Measurements from ENCODE around the gene OLA1. TPM values are rescaled to one million over a fixed set of nuclear protein-coding genes. Genes with fewer than 3 reads are reported as not detected.

OLA1 gene
- total and polyA plus RNA-seq, 9 of the 15 experiments (the other 6 are each of a cell fraction or from before 2014, with no cell fraction given) = 208 to 353 (median 225) TPM

DNA sequence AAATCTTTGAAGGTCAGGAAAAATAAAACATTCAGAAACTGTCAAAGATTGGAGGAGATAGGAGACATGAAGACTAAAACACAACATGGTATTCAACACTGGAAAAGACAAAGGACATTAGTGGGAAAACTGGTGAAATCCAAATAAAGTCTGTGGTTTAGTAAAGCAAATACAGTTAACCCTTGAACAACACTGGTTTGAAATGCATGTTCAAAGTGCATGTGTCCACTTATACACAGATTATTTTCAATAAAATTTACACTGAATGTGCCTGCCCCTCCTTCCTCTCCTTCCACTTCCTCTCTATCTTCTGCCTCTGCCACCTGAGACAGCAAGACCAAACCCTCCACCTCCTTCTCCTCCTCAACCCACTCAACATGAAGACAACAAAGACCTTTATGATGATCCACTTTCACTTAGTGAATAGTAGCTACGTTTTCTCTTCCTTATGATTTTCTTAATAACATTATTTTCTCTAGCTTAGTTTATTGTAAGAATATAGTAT, 14.5 kb downstream of the OLA1 start:
- CTCF ChIA-PET (ENCODE audit: low intra/inter-chr PET ratio) = no interaction called here
- H3K79me2 ChIP-seq (ENCODE audit: control insufficient read depth, insufficient read depth, low read length) = peaks cover 99% of the 10 kb centered on the region
- 57% methylated on average over 1 of the region's 1 CpG for WGBS (ENCODE audit: insufficient coverage, low coverage, missing lambda C conversion rate)
- no peak for DNase-seq (ENCODE audit: extremely low read depth in 1 of 4, low spot score in 3 of 4)
- FAIRE-seq = no peak
- H3K9me3 ChIP-seq (replicated peaks; ENCODE audit: control insufficient read depth, insufficient read depth, low read depth, low read length) = no peaks in the 10 kb centered on the region
- TF ChIP-seq ATF1 (CRISPR knock-in tag; IDR thresholded peaks at IDR 0.05) (no peak), ATF1 (tag; IDR thresholded peaks at IDR 0.05) (no peak), ZC3H11A (IDR thresholded peaks at IDR 0.05; ENCODE audit: low read depth, low read length) (no peak), SPI1 (IDR thresholded peaks at IDR 0.05; ENCODE audit: borderline replicate concordance, low read depth, low read length) (peak; percentile 63; the same call in 1 of the 2 replicates), POLR3G (IDR thresholded peaks at IDR 0.05; ENCODE audit: extremely low read depth, insufficient read length, insufficient replicate concordance) (no peak)
- TF ChIP-seq, protein P1, sequence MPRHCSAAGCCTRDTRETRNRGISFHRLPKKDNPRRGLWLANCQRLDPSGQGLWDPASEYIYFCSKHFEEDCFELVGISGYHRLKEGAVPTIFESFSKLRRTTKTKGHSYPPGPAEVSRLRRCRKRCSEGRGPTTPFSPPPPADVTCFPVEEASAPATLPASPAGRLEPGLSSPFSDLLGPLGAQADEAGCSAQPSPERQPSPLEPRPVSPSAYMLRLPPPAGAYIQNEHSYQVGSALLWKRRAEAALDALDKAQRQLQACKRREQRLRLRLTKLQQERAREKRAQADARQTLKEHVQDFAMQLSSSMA (CRISPR knock-in tag; IDR thresholded peaks at IDR 0.05) = no peak
- TF ChIP-seq, protein P2, sequence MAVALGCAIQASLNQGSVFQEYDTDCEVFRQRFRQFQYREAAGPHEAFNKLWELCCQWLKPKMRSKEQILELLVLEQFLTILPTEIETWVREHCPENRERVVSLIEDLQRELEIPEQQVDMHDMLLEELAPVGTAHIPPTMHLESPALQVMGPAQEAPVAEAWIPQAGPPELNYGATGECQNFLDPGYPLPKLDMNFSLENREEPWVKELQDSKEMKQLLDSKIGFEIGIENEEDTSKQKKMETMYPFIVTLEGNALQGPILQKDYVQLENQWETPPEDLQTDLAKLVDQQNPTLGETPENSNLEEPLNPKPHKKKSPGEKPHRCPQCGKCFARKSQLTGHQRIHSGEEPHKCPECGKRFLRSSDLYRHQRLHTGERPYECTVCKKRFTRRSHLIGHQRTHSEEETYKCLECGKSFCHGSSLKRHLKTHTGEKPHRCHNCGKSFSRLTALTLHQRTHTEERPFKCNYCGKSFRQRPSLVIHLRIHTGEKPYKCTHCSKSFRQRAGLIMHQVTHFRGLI (CRISPR knock-in tag; IDR thresholded peaks at IDR 0.05) = no peak
- no peak overlapping the region for H3K9ac ChIP-seq (ENCODE audit: insufficient read depth in 1 of 2, low read depth in 2 of 2, low read length in 2 of 2)
- H3K27me3 ChIP-seq (ENCODE audit: control insufficient read depth in 2 of 2, insufficient read depth in 2 of 2, low read length in 2 of 2) = no peaks in the 10 kb centered on the region
- no TSS peak for BruUV-seq (replicated peaks)
- in situ Hi-C loops (cut with MboI) (no loop called here), intact Hi-C loops (cut with micrococcal nuclease) (no loop called here)
- H3K4me2 ChIP-seq (ENCODE audit: insufficient read depth, low read length) = no peak overlapping the region
- no peak overlapping the region for H3K27ac ChIP-seq (ENCODE audit: extremely low read depth, low read depth, low read length)
- no peaks in the 10 kb centered on the region for H3K9me1 ChIP-seq (ENCODE audit: control insufficient read depth, insufficient read depth, low read length)
- ATAC-seq = no peak
- H3K36me3 ChIP-seq (ENCODE audit: control insufficient read depth, insufficient read depth, low read length) = peaks cover 36% of the 10 kb centered on the region; the same call in 2 of the 3 replicates
- H4K20me1 ChIP-seq (replicated peaks; ENCODE audit: control insufficient read depth, insufficient read depth, low read length) = peaks cover 6% of the 10 kb centered on the region
- POLR2A ChIA-PET = interaction anchor here (0.6 to 2.8 kb wide), 3 partner anchors 9 to 1286 kb away, joined by 3 to 14 read pairs (median 3); no protein-coding TSS in a partner anchor
- peaks cover 0 to 6% of the 10 kb centered on the region in 2 experiments; a peak in 2 of 5 replicates for H3K4me1 ChIP-seq (replicated peaks in 1 of 2; ENCODE audit: control insufficient read depth in 2 of 2, insufficient read depth in 2 of 2, low read length in 2 of 2)
- no peak overlapping the region for H3K4me3 ChIP-seq
- H2AFZ ChIP-seq (ENCODE audit: low read depth, low read length) = no peak overlapping the region

Measured in K562 (cell line).